ENCODE data around the gene EXOSC5. TPM values are rescaled to one million over a fixed set of nuclear protein-coding genes. Genes with fewer than 3 reads are reported as not detected.
A peak's percentile ranks its signal among the peaks of the same experiment; 100 is the strongest.
"Not testable (repeated sequence)": the region's sequence is repeated elsewhere in the genome, so short reads cannot be mapped to it uniquely, and the experiment has no call there.

Gene EXOSC5
- total RNA-seq, 1 donor from 2014 or later, result 20.2 TPM

- peak overlapping the region; percentile 48 for H3K27ac Mint-ChIP-seq
- TF ChIP-seq CTCF (conservative IDR thresholded peaks at IDR 0.05), result no peak
- peaks cover 20% of the 10 kb centered on the region for H3K4me1 Mint-ChIP-seq (ENCODE audit: unreplicated experiment)
- peaks cover 59% of the 10 kb centered on the region for H3K27me3 Mint-ChIP-seq
- peak overlapping the region; percentile 90 for H3K4me3 Mint-ChIP-seq
- peaks cover 5% of the 10 kb centered on the region for H3K36me3 Mint-ChIP-seq
- H3K9me3 Mint-ChIP-seq, result no peaks in the 10 kb centered on the region
- DNase-seq (ENCODE audit: extremely low spot score, unreplicated experiment), result no peak
Observed at GRCh38 chr19:41352279-41352608, 44.9 kb downstream of the EXOSC5 start.

- H3K4me1 Mint-ChIP-seq (ENCODE audit: unreplicated experiment), result peaks cover 20% of the 10 kb centered on the region
- peak overlapping the region; percentile 90 for H3K4me3 Mint-ChIP-seq
- H3K36me3 Mint-ChIP-seq, result peaks cover 5% of the 10 kb centered on the region
- H3K27me3 Mint-ChIP-seq, result peaks cover 59% of the 10 kb centered on the region
- H3K27ac Mint-ChIP-seq, result peak overlapping the region; percentile 48
- no peak for TF ChIP-seq CTCF (conservative IDR thresholded peaks at IDR 0.05)
- no peak for DNase-seq (ENCODE audit: extremely low spot score, unreplicated experiment)
- no peaks in the 10 kb centered on the region for H3K9me3 Mint-ChIP-seq
Observed at GRCh38 chr19:41351339-41352245, 45.6 kb downstream of the EXOSC5 start.

- Mint-ChIP-seq H3K27me3 (peaks cover 57% of the 10 kb centered on the region), H3K36me3 (peaks cover 5% of the 10 kb centered on the region), H3K9me3 (no peaks in the 10 kb centered on the region), H3K4me1 (ENCODE audit: unreplicated experiment) (peaks cover 20% of the 10 kb centered on the region), H3K27ac (no peak overlapping the region), H3K4me3 (peak overlapping the region; percentile 81)
- no peak for TF ChIP-seq CTCF (conservative IDR thresholded peaks at IDR 0.05)
- no peak for DNase-seq (ENCODE audit: extremely low spot score, unreplicated experiment)
Observed at GRCh38 chr19:41350735-41351338, 46.3 kb downstream of the EXOSC5 start.

- DNase-seq (ENCODE audit: extremely low spot score, unreplicated experiment); H3K9me3 Mint-ChIP-seq; H3K4me1 Mint-ChIP-seq (ENCODE audit: unreplicated experiment); H3K4me3 Mint-ChIP-seq; H3K27ac Mint-ChIP-seq; H3K36me3 Mint-ChIP-seq: not testable (repeated sequence)
- peaks cover 32% of the 10 kb centered on the region for H3K27me3 Mint-ChIP-seq
Observed at GRCh38 chr19:41346916-41347315, 50.2 kb downstream of the EXOSC5 start.

GRCh38 chr19:41344162-41344561, 53.0 kb downstream of the EXOSC5 start:
- H3K27me3 Mint-ChIP-seq, result peaks cover 8% of the 10 kb centered on the region
- no peaks in the 10 kb centered on the region for H3K36me3 Mint-ChIP-seq
- no peaks in the 10 kb centered on the region for H3K9me3 Mint-ChIP-seq
- no peak overlapping the region for H3K4me3 Mint-ChIP-seq
- no peak for TF ChIP-seq CTCF (conservative IDR thresholded peaks at IDR 0.05)
- no peak for DNase-seq (ENCODE audit: extremely low spot score, unreplicated experiment)
- H3K4me1 Mint-ChIP-seq (ENCODE audit: unreplicated experiment), result no peaks in the 10 kb centered on the region
- no peak overlapping the region for H3K27ac Mint-ChIP-seq
